Stimulated activated CD4-positive, alpha-beta T cell treated with anti-CD3 and anti-CD28 coated beads, Interleukin-2, amount 100 ng/mL, for 48 hours (primary cell): ENCODE measurements around the gene KRTAP10-11.
"Not testable (repeated sequence)": the region's sequence is repeated elsewhere in the genome, so short reads cannot be mapped to it uniquely, and the experiment has no call there.

Source experiments
- DNase-seq, 2 donors: peaks; one replicate each; pipeline ENCODE4 v3.0.0-alpha.2; 2020

KRTAP10-11 gene

DNA sequence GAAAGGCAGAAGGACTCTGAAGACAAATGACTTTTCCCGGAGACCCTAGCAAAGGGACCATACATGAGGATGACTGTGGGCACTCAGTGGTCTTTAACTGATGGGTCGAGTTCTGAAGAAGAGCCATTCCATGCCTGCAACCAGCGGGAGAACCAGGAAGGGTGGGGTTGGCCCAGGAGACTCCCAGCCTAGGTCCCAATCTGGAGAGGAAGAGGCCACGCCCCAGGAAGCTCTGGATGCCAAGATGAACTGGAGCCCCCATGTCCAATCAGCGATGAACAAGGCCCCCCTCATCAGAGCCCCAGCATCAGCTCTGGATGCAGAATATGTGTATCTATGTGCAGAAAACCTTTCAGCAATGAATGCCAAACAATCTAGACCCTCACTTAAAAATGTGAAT lies 5.5 kb upstream of the KRTAP10-11 start:
- DNase-seq: no peak

DNA sequence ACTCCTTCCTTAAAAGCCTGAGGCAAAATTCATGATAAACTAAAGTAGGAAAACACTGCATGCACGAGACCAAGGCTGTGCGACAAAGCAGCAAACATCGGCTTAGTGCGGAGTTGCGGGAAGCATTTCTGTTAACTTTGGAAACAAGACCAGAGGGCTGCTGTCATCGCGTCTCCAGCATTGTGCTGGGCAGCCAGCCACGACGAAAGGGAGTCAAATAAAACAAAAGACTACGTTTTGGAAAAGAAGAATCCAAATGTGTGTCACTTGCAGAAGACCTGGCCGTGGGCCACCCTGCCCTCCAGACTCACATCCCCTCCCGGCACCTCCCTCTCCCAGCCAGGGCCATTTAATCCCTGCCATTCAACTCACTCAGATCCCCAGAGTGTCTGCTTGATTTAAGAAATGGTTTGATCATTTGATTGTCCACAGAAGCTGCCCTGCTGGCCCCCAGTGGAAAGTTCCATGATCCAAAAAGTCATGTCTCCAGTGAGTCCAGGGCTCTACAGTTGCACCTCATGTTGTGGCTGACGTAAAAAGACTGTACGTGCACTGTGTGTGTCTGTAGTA lies 2.4 kb upstream of the KRTAP10-11 start:
- no peak for DNase-seq

DNA sequence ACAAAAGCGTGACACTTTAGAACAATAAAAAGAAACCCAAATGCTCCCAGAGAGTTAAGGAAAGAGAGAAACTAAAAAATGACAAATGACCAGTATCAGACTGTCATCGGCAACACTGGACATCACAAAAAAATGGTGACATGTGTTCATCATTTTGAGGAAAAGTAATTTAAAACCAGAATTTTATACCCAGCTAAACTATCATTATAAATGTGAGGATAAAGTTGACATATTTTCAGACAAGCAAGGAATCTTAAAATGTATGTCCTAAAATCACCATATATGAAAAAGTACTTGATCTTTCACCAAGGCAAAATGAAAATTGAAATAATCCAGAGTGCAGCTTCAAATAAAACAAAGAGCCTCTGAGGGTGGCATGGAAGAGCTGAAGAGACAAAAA lies 1.3 kb upstream of the KRTAP10-11 start:
- no peak for DNase-seq

DNA sequence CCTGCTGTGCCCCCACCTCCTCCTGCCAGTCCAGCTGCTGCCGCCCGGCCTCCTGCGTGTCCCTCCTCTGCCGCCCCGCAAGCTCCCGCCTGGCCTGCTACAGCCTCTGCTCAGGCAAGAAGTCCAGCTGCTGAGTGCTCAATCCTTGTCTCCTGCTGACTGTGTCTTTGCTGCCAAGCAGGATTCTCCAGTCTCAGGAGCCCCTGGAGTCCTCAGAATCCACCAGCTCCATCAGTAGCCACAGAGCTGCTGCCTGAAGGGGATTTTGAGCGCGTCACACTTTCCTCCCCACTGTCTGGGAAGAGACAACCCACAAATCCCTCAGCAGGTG lies 973 bp downstream of the KRTAP10-11 start:
- no peak for DNase-seq

DNA sequence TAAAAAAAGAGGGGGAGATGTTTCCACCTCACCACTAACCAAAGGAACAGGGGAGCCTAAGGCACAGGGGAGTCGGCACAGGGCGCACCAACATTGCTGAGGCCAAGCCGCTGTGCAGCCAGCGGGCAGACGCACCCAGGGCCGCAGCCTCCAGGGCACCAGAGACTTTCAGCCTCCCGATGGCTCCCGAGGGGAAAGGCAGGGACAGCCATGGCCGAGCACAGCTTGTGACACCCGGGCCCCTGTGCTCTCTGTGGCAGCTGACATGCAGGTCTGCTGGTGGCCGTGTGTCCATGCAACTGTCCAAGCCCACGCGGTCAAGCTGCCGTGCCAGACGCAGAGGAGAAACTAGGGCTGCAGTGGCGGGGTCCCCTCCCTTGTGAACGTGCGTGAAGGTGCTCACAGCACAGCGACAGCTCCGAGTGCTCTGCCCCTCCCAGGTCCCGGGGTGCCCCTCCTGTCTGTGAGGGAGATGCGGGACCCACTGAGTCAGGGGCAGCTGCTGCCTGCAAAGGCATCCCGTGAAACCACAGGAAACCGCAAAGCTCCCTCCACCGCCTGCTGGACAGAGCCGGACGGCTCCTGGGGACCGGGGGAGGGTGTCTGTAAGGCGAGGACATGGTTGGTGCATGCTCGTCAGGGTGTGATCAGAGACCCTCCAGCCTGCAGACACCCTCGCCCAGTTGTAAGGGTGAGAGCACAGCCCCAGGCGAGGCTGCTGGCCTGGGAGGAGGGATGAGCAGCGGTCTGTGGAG lies 2.5 kb downstream of the KRTAP10-11 start:
- DNase-seq: no peak

DNA sequence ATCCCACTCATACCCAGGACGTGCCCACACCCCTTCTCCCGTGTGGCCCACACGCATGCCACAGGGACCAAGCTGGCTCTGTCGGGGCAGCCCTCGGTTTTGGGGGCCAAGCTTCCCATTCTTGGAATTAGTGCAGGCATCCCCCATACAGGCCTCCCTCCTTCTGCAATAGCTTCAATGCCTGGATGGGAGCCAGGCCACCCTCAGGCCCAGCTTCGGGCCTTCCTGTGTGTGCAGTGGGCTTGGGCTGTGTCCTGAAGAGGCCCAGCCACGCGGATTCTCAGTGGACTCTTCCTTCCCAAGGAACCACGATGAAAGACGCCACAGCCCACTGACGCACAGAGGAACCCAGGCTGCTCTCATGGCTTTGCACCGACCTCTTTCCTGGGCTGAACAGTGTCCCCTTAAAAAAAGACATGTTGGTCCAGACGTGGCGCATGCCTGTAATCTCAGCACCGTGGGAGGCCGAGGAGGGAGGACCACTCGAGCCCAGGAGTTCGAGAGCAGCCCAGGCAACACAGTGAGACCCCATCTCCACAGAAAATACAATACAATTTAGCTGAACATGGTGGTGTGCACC lies 3.4 kb downstream of the KRTAP10-11 start:
- DNase-seq: no peak

DNA sequence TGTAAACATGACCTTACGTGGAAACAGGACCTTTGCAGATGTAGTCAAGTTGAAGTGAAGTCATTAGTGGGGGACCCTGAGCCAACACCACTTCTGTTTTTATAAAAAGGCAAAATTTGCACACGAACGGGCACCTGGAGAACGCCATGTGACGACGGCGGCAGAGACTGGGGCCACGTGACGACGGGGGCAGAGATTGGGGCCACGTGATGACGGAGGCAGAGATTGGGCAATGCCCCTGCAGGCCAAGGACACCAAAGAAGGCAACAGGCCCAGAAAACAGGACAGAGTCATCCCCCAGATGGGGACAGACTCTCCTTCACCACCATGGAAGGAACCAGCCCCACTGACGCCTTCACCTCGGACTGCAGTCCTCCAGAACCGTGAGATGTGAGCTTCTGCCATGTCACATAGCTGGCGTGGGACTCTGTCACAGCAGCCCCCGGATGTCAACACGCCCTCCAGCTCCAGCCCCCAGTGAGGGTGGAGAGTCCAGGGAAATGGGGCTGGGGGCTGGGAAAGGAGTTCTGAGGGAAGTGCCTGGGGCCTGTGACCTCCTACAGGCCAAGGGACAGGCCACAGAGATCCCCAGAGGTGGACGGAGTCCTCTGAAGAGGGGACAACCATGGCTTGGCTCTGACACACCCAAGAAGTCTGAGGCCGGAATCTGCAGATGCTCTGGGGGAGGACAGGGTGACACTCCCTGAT lies 4.2 kb downstream of the KRTAP10-11 start:
- DNase-seq: no peak

DNA sequence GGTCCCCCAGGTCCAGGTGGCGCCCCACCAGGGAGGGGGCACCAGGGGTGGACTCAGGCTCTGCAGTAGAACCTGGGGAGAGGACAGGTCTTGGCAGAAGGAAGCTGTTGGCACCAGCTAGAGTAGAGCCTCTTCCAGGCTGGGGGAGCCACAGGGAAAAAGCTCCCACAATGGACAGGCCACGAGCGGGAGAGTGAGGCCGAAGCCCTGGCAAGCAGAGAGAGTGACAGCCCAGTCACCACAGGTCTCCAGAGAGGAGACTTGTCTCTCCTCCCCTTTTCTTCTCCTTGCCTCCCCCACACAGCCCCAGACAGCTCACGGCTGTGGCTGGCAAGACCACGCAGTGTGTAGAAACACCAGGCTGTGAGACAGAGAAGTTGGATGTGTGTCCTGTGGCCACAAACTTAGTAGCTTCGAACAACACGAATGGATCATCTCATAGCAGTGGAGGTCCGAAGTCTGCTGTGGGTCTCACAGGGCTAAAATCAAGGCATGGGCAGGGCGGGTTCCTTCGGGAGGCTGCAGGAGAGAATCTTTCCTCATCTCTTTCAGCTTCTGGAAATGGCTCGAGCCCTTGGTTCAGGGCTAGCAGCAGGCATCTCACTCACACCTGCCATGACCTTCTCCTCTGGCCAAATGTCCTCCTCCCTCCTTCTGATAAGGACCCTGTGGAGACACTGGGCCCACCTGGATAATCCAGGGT lies 4.9 kb downstream of the KRTAP10-11 start:
- DNase-seq: no peak

DNA sequence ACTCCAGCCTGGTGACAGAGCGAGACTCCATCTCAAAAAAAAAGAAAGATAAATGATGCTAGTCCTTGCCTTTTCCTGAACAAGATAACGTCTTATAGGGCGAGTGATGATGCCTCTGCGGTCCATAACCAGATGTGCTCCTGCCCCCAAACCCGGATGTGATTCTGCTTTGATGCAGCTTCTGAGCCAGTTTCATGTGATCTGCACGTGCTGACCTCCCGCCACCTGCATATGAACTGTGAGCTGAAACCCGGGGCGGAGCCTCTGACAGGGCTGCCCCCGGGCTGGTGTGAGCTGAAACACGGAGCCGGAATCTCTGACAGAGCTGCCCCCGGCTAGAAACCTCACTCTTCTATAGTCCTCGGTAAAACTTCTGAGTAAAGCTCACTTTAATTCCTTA lies 6.9 kb downstream of the KRTAP10-11 start:
- DNase-seq: no peak

DNA sequence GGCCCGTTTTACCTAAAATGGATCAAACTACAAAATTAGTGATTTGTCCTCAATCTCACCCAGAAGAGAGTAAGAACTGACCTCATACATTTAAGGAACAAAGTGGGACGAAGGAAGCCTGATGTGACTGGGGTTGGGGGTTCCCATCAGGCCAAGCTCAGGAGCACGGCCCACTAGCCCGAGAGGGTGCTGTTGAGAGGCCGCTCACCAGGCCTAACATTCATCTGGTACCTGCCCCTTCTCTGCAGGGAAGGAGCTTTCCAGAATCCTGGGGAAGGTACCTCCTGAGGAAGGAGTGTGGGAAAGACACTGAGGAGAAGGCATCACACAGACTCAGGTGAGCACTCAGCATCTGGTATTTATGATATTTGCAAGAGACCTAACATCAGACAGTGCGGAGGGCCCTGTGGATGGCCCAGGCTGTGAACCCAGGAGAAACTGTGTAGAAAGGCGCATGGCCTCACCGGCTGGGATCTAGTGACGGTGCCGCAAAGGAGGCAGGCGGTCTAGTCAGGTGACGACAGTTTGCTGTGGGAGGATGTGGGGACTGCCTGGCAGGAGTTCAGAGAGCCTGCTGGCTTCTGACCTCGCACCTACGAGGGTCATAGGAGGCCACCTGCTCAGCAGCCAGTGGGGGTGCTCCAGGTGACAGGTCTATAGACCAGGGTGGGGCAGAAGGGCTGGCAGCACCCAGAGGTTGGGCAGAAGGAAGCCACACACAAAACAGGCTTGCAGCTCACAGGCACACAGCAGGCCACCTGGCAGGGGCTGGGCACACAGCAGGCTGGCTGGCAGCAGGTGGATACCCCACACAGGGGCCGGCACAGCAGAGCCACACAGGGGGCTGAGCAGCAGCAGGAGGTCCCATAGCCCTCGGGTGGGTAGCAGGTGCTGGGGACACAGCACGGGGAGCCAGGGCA lies 7.7 kb downstream of the KRTAP10-11 start:
- no peak for DNase-seq

DNA sequence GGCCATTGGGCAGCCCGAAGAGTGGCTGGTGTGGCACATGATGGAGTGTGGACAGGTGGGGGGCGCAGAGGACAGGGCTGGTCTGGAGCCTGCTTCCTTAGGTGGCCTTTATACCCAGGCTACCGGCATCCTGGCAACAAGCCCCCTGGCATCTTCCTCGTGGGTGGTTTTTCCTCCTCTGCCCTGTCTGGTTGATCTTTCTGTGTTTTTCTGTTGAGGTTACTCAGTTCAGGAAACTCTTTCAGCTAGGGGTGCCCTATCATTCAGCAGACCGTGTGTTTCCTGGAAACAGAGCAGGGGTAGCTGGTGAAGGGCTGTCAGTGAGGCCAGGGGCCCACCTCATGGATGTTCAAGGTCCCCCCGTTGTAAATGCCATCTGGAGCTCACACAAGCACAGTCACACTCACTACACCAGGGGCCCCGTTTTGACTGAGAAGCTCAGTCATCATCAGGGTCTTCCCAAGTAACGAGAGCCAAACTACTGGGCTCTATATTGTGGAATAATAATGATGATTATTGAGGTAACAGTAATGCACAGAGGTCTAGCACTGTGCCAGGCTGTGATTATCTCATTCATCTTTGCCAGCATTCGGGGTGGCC lies 8.5 kb downstream of the KRTAP10-11 start, which contains the start of gene KRTAP12-4:
KRTAP12-4 (minus strand) TSS at position 84 of the 600 bp plus-strand sequence; CDS start at position 39, 45 bp downstream.
- no peak for DNase-seq

DNA sequence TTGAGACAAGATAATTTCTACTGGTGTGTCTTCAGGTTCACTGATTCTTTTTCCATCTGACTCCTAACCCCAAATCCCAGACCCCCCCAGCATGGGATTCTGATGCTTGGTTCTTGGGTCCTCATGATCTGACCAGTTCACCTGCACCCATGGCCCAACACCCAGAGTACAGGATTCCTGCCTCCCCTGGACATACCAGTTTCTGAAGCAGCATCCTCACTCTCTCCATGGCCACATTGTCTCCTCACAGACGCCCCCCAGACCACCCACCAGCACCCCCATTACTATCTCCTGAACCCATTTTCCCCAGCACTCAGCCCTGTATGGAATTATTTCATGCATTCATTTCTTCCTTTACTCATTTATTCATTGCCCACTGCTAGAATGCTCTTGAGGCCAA lies 10.7 kb downstream of the KRTAP10-11 start:
- DNase-seq: no peak

DNA sequence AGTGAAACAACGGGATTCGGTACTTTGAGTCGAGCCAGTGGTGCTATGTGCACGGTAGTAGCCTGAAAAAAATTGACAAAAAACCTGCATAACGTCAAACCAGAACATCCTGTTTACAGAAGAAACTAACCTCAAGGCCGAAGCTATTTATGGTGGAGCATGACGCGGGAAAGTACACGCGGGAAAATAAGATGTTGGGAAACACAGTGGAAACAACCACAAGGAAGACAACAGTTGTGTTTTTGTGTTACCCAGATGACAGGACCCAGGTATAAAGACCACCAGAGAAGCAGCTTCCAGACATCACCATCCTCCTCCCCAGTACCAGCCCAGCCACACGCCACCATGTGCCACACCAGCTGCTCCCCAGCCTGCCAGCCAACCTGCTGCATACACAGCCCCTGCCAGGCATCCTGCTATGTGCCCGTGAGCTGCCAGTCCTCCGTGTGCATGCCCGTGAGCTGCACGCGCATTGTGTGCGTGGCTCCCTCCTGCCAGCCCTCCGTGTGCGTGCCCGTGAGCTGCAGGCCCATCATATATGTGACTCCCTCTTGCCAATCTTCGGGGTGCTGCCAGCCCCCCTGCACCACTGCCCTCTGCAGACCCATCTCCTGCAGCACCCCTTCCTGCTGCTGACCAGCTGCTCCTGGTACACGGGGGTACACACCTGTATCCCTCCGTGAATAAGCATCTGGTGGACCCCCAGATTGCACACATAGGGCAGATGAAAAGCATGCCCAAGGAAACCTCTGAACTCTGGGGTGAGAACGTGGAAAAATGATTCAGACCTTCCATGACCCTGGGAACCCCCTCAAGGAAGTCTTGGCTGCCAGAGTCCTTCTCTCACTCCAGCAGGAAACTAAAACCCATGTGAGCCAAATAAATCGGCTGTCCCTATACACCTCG lies 11.7 kb downstream of the KRTAP10-11 start, which contains the start of gene KRTAP12-3:
KRTAP12-3 (plus strand) TSS at position 298 of the 906 bp plus-strand sequence; CDS start at position 346, 48 bp downstream.
- no peak for DNase-seq

DNA sequence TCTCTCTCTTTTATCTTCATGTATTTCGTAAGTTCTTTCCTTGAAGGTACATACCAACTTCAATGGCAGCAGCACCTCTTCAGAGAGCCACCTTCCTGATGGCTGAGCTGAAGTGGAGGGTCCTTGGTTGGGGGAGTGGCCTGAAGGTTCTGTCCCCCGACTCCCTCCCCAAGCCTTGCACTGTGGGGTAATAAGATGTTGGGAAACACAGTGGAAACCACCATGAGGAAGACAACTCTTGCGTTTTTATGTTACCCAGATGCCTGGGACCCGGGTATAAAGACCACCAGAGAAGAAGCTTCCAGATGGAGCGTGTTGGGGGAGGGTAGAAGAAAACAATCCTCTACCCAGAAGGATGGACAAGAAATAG lies 12.3 kb downstream of the KRTAP10-11 start:
- no peak for DNase-seq

DNA sequence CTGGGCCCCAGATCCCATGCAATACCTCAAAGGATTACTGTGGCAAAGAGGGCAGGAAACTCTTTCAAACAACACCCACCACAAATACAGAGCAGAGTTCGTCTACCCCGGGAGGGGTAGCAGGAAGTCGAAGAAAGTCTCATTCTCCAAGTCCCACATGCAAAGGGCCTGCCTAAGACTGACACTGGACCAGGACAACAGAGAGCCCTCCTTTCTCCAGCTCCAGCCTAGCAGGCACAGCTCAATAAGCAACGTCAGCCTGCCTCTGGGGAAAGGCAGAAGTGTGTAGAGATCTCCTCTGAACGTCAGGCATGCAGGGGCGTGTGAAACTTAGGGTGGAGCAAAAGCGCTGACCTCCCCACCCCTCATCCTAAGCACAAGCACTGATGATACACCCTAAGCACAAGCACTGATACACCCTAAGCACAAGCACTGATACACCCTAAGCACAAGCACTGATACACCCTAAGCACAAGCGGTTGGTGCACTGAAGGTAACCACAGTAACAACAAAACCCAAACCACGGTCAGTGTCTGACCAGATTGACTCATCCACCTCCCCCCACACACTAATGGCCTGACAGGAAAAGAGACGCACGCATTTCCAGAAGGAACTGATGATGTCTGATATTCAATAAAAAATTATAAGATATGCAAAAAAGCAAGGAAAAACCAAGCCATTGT lies 12.8 kb downstream of the KRTAP10-11 start:
- DNase-seq: no peak

DNA sequence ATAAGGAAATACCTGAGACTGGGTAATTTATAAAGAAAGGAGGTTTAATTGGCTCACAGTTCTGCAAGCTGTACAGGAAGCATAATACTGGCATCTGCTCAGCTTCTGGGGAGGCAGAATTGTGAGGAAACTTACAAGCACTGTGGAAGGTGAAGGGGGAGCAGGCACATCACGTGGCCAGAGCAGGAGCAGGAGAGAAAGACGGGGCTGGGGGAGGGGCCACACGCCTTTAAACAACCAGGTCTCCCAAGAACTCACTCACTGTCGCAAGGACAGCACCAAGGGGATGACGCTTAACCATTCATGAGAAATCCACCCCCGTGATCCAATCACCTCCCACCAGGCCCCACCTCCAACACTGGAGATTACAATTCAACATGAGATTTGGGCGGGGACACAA lies 15.4 kb downstream of the KRTAP10-11 start:
- DNase-seq: not testable (repeated sequence)

DNA sequence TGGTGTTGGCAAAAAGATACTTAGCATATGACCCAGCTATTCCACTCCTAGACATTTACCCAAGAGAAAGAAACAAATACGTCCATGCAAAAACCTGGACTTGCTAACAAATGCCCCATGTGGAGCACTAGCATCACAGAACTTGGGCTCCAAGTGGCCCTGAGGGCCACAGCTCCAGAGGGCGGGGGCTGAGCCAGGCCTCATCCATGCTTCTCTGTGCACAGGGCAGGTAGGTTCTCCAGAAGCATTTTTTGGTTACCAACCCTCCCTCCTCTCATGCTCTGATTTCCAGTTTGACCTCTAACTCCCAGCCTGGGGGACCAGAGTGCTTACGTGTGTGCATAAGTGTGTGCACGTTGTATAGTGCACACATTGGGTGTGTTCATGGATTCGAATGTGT lies 18.5 kb downstream of the KRTAP10-11 start:
- no peak for DNase-seq

DNA sequence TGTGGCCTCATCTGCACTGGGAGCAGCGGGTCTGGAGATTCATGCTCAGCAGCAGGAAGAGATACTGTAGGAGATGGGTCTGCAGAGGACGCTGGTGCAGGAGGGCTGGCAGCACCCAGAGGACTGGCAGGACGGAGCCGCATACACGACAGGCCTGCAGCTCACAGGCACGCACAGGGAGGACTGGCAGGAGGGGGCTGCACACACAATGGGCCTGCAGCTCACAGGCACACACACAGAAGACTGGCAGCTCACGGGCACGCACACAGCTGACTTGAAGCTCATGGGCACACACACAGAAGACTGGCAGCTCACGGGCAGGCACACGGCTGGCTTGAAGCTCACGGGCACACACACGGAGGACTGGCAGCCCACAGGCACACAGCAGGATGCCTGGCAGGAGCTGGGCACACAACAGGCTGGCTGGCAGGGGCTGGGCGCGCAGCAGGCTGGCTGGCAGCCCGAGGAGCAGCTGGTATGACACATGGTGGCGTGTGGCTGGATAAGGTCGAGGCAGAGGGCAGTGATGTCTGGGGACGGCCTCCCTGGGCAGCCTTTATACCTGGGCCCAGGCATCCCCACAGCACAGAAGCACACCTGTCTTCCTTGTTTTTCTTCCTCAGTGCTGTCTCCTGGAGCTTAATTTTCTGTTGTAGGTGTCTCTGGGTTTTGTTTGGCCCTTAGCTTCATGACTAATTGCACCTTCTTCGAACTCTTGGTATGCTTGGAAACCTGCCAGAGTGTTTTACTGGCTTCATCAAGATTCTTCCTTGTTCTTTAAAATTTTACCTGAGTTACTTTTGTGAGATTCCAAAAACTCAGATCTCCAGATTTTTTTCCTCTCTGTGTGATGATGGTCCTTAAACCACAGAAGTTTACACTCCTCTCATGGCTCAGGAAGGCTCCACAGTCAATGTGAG lies 20.4 kb downstream of the KRTAP10-11 start, which contains the start of gene KRTAP12-2:
KRTAP12-2 (minus strand) TSS at position 527 of the 920 bp plus-strand sequence; CDS start at position 486, 41 bp downstream.
- no peak for DNase-seq
